ENCODE measurements around the gene CDHR2.

DNA sequence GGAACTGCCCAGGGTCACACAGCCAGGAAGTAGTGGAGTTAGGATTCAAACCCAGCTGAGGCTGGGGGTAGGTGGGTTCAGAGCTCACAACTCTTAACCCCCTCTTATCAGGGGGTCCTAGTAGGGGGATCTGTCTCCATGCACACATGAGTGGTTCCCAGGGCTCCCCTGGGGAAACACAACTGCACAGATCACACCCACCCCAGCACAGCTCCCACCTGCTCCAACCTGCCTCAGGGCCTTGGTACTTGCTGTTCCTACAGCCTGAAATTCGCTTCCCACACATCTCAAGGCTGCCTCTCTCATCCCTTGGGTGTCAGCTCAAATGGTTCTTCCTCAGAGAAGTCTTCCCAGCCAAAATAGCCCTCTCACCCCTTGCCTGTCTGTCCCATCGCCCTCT, 76.4 kb downstream of the CDHR2 start:
- TF ChIP-seq, protein P1, sequence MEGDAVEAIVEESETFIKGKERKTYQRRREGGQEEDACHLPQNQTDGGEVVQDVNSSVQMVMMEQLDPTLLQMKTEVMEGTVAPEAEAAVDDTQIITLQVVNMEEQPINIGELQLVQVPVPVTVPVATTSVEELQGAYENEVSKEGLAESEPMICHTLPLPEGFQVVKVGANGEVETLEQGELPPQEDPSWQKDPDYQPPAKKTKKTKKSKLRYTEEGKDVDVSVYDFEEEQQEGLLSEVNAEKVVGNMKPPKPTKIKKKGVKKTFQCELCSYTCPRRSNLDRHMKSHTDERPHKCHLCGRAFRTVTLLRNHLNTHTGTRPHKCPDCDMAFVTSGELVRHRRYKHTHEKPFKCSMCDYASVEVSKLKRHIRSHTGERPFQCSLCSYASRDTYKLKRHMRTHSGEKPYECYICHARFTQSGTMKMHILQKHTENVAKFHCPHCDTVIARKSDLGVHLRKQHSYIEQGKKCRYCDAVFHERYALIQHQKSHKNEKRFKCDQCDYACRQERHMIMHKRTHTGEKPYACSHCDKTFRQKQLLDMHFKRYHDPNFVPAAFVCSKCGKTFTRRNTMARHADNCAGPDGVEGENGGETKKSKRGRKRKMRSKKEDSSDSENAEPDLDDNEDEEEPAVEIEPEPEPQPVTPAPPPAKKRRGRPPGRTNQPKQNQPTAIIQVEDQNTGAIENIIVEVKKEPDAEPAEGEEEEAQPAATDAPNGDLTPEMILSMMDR (IDR thresholded peaks at IDR 0.05): no peak
- TF ChIP-seq POLR2A (IDR thresholded peaks at IDR 0.05): no peak

Measured in heart left ventricle (tissue), 13 donors.